GM11168 (cell line): ENCODE results near the gene OR11L1.

Experiments
- in situ Hi-C: fragments of 300-500 bp; cut with MboI; formaldehyde crosslinking; loops from one replicate; pipeline ENCODE4 v1.12.0; 2022; ENCODE audit warnings: low sequenced_read_pairs; ENCODE audit not compliant: unreplicated experiment

Gene OR11L1

GRCh38 chr1:247822060-247822459 is 19.6 kb downstream of the OR11L1 start:
- in situ Hi-C loops, result no loop called here

- in situ Hi-C loops, result no loop called here
Observed at GRCh38 chr1:247812637-247813036, 29.1 kb downstream of the OR11L1 start.

- in situ Hi-C loops, result no loop called here
Observed at GRCh38 chr1:247797518-247797917, 44.2 kb downstream of the OR11L1 start.
